CD4-positive, alpha-beta T cell (primary cell): ENCODE measurements around the gene JADE3. TPM values are rescaled to one million over a fixed set of nuclear protein-coding genes. Genes with fewer than 3 reads are reported as not detected.

ENCODE experiments used
- ATAC-seq: fragments of 200-7000 bp; cut with Tn5 transposase; one replicate; pipeline ENCODE4 v1.10.0; 2022; ENCODE audit warnings: mild to moderate bottlenecking; ENCODE audit not compliant: poor library complexity
- CTCF ChIA-PET: fragments of 350-600 bp; sonication (Branson Sonifier 250); formaldehyde crosslinking; loops from one replicate; lab custom pipeline; 2021; ENCODE audit warnings: antibody characterized with exemption, inconsistent platforms; lab: Charles Lee
- POLR2A ChIA-PET: fragments of 350-600 bp; sonication (Branson Sonifier 250); formaldehyde crosslinking; loops from one replicate; lab custom pipeline; 2021; ENCODE audit warnings: antibody characterized with exemption, inconsistent platforms; lab: Charles Lee
- DNase-seq, 14 experiments: peaks; one replicate each; pipeline ENCODE4 v3.0.0-alpha.2; 2013 to 2020; ENCODE audit warnings: mixed read lengths in 2 of 14
- H3K27ac ChIP-seq, 2 donors: one replicate each; pipeline versions ENCODE4 v1.5.1 to v1.7.0; 2013; ENCODE audit warnings: low read length in 2 of 2, low read depth in 1 of 2, mild to moderate bottlenecking in 1 of 2
- H3K27me3 ChIP-seq, 2 experiments: 1 replicate in 1 of 2; 2 replicates in 1 of 2; pipeline versions ENCODE4 v1.6.1 to v1.7.0; 2013; ENCODE audit warnings: low read length in 2 of 2, control low read depth in 1 of 2, mild to moderate bottlenecking in 1 of 2, moderate library complexity in 1 of 2; ENCODE audit not compliant: insufficient read depth in 2 of 2, control insufficient read depth in 1 of 2
- H3K36me3 ChIP-seq: one replicate; pipeline ENCODE4 v1.6.1; 2013; ENCODE audit warnings: low read length, control low read depth; ENCODE audit not compliant: insufficient read depth
- H3K4me1 ChIP-seq: one replicate; pipeline ENCODE4 v1.6.1; 2013; ENCODE audit warnings: low read length, control low read depth; ENCODE audit not compliant: insufficient read depth
- H3K4me3 ChIP-seq: one replicate; pipeline ENCODE4 v1.5.1; 2013; ENCODE audit warnings: mild to moderate bottlenecking, low read length, moderate library complexity
- H3K9me3 ChIP-seq, 2 experiments: 1 replicate in 1 of 2; 2 replicates in 1 of 2; pipeline versions ENCODE4 v1.6.1 to v1.7.0; 2013; ENCODE audit warnings: low read length in 2 of 2, mild to moderate bottlenecking in 2 of 2, control low read depth in 1 of 2, moderate library complexity in 1 of 2; ENCODE audit not compliant: control insufficient read depth in 1 of 2, insufficient read depth in 1 of 2
- H3K27ac Mint-ChIP-seq: one replicate; pipeline ENCODE4 v1.8.0; 2020; ENCODE audit warnings: mixed read lengths
- H3K27me3 Mint-ChIP-seq: one replicate; pipeline ENCODE4 v1.8.0; 2021; ENCODE audit warnings: mixed read lengths
- H3K36me3 Mint-ChIP-seq: one replicate; pipeline ENCODE4 v1.8.0; 2021; ENCODE audit warnings: low read depth, mixed read lengths
- H3K4me1 Mint-ChIP-seq: one replicate; pipeline ENCODE4 v1.8.0; 2021; ENCODE audit warnings: low read depth, mixed read lengths
- H3K4me3 Mint-ChIP-seq: one replicate; pipeline ENCODE4 v1.8.0; 2020; ENCODE audit warnings: mild to moderate bottlenecking, mixed read lengths
- H3K9me3 Mint-ChIP-seq: one replicate; pipeline ENCODE4 v1.8.0; 2020; ENCODE audit warnings: mixed read lengths
- CTCF ChIP-seq: fragments of 200-600 bp; IDR thresholded peaks from one replicate; pipeline ENCODE4 v1.8.0; 2022; ENCODE audit warnings: antibody characterized with exemption, mild to moderate bottlenecking
- intact Hi-C, 2 experiments: fragments of 100-400 bp; cut with DNase I in 1 of 2; cut with micrococcal nuclease in 1 of 2; formaldehyde crosslinking; loops; one replicate each; pipeline versions ENCODE4 v1.15.1 to v1.9.0; 2023 to 2025; cut with DNase I, micrococcal nuclease
- total RNA-seq, 174 experiments: library from RNA in 2 of 174; stranded (reverse) in 2 of 174; gene quantifications; one replicate each; pipeline ENCODE4 v1.2.3 and lab custom pipeline; 2021 to 2026

The JADE3 gene
- total RNA-seq, 2 experiments from 2014 or later: 0.05 to 0.20 TPM

DNA sequence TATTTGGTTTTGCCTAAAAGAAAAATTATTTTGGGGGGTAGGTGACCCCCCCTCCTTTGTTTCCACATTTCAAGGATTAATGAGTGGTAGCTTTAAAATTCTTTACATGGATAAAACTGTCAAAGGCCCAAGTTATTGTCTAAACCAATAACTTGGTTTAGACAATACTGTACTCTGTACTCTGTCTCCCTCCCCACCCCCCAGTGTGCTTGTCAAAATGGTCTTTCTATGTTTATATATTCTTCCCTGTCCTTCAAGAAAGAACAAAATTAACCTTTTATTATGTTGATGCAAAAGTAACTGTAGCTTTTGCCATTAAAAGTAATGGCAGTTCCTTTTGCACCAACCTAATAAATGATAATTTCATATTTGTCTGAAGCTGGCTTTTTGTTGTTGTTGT is 156.5 kb downstream of the JADE3 start:
- H3K27ac Mint-ChIP-seq: no peak overlapping the region
- POLR2A ChIA-PET: no interaction called here
- Histone ChIP-seq H3K27ac (no peak overlapping the region), H3K4me1 (no peaks in the 10 kb centered on the region), H3K4me3 (no peak overlapping the region), H3K9me3 (no peaks in the 10 kb centered on the region), H3K27me3 (no peaks in the 10 kb centered on the region), H3K36me3 (no peaks in the 10 kb centered on the region)
- no peak overlapping the region for H3K4me3 Mint-ChIP-seq
- no peaks in the 10 kb centered on the region for H3K36me3 Mint-ChIP-seq
- ATAC-seq (no peak), DNase-seq (no peak)
- CTCF ChIA-PET: no interaction called here
- H3K9me3 Mint-ChIP-seq: no peaks in the 10 kb centered on the region
- TF ChIP-seq CTCF: no peak
- H3K4me1 Mint-ChIP-seq: no peaks in the 10 kb centered on the region
- intact Hi-C loops: no loop called here
- no peaks in the 10 kb centered on the region for H3K27me3 Mint-ChIP-seq

DNA sequence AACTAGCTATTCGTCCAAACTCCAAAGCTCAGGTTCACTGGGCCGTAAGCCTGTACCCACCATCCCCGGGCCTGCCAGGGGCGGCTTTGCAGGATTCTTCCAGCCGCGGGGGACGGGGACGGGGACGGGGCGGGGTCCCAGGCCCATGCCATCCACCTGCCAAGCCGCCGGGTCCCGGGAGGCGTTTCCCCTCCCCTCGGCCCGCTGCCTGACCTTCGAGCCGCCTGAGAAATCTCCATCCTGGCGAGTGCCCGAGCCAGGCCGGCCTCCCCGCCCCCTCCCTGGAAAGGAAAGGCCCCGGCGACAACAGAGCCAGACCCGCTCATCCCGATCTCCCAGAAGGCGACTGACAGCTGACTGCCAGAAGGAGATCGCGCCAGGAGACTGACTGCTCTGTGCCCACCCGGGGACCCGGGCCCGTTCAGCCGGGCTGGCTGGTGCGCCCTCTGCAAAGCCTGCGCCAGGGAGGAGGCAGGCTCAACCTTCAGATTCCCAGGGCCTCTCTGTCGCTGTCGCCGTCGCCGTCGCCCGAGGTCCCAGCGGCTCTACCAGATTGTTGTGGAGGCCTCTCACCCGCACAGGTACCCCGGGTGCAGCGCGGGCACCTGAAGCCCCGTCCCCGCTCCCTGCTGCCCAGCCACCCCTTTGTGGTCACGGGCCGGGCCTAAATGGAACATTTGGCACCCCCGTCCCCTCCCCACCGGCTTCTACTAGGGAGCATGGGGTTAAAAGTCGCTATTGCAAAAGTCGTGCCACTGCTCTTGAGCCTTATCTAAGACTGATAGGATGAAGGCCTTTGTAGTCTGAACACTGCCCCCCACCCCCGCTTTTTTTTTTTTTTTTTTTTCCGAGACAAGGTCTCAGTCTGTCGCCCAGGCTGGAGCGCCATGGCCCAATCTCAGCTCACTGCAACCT is 166.2 kb downstream of the JADE3 start, which contains the start of gene RGN:
Gene RGN (plus strand): TSS at position 315 of the 915 bp plus-strand sequence. CDS start 2,702 bp downstream, outside the sequence.
- Mint-ChIP-seq H3K36me3 (no peaks in the 10 kb centered on the region), H3K9me3 (no peaks in the 10 kb centered on the region), H3K27me3 (no peaks in the 10 kb centered on the region), H3K27ac (no peak within 1 kb of the TSS), H3K4me1 (no peaks in the 10 kb centered on the region), H3K4me3 (no peak within 1 kb of the TSS)
- H3K4me3 ChIP-seq: no peak within 1 kb of the TSS
- H3K4me1 ChIP-seq: no peaks in the 10 kb centered on the region
- POLR2A ChIA-PET: no interaction called here
- CTCF ChIA-PET: no interaction called here
- no peak within 1 kb of the TSS for H3K27ac ChIP-seq
- intact Hi-C loops: no loop called here
- H3K36me3 ChIP-seq: no peaks in the 10 kb centered on the region
- DNase-seq (no peak), ATAC-seq (no peak)
- no peaks in the 10 kb centered on the region for H3K9me3 ChIP-seq
- no peaks in the 10 kb centered on the region for H3K27me3 ChIP-seq
- TF ChIP-seq CTCF: no peak

- Histone ChIP-seq H3K4me1 (no peaks in the 10 kb centered on the region), H3K36me3 (no peaks in the 10 kb centered on the region), H3K4me3 (no peak overlapping the region), H3K27ac (no peak overlapping the region), H3K9me3 (no peaks in the 10 kb centered on the region), H3K27me3 (no peaks in the 10 kb centered on the region)
- H3K9me3 Mint-ChIP-seq: no peaks in the 10 kb centered on the region
- H3K36me3 Mint-ChIP-seq: no peaks in the 10 kb centered on the region
- ChIA-PET POLR2A (no interaction called here), CTCF (interaction anchor here (0.8 kb wide), 1 partner anchor 13 kb away, joined by 3 read pairs; no protein-coding TSS in a partner anchor)
- intact Hi-C loops: no loop called here
- no peak for TF ChIP-seq CTCF
- ATAC-seq (no peak), DNase-seq (no peak)
- no peaks in the 10 kb centered on the region for H3K4me1 Mint-ChIP-seq
- H3K27me3 Mint-ChIP-seq: no peaks in the 10 kb centered on the region
- no peak overlapping the region for H3K27ac Mint-ChIP-seq
- no peak overlapping the region for H3K4me3 Mint-ChIP-seq
Observed at GRCh38 chrX:47080215-47080914, 168.1 kb downstream of the JADE3 start.
